HG03521 (cell line): Measurements from ENCODE around the gene SIGLEC15.
"Not testable (repeated sequence)": the region's sequence is repeated elsewhere in the genome, so short reads cannot be mapped to it uniquely, and the experiment has no call there.

ENCODE experiments used
- ATAC-seq: cut with Tn5 transposase; IDR thresholded peaks from one replicate; pipeline ENCODE4 v1.9.1; 2021; ENCODE audit warnings: mild to moderate bottlenecking, moderate library complexity; ENCODE audit not compliant: unreplicated experiment

Gene SIGLEC15

DNA sequence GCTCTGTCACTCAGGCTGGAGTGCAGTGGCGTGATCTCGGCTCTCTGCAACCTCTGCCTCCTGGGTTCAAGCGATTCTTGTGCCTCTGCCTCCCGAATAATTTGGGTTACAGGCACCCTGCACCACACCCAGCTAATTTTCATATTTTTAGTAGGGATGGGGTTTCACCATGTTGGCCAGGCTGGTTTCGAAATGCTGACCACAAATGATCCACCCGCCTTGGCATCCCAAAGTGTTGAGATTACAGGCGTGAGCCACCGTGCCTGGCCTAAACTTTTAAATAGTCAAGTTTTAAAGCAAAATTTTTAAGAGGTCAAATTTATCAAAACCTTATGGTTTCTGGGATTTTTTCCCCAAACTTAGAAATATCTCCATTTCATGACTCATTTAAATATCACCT, 6.7 kb upstream of the SIGLEC15 start:
- not testable (repeated sequence) for ATAC-seq

DNA sequence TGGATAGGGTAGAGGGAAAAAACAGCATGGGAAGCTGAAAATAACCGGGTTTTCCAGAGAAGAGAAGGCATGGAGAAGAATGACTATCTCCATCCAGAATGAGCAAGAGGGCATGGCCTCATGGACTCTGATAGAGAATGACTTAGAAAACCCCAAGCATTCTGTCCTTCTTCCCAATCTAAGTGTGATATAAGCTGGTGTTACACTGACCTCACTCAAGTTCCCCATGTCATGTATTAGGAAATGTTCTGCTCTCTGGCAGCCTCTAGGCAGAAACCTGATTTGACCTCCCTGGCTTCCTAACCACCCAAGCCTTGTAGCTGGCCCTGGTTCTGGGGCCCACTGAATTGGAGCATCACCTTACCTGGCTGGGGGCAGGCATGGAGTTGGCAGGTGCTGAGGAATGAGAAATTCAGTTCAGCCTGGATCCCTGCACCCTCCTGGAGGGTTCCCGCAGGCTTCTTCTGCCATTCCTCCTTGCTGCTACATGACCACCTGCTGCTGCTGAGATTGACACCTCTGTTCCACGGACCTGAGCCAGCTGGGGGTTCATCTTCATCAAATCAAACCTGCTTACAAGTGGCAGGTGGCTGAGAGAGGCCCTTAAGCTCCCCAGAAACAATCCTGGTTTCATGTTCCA, 5.2 kb upstream of the SIGLEC15 start:
- ATAC-seq, result no peak

DNA sequence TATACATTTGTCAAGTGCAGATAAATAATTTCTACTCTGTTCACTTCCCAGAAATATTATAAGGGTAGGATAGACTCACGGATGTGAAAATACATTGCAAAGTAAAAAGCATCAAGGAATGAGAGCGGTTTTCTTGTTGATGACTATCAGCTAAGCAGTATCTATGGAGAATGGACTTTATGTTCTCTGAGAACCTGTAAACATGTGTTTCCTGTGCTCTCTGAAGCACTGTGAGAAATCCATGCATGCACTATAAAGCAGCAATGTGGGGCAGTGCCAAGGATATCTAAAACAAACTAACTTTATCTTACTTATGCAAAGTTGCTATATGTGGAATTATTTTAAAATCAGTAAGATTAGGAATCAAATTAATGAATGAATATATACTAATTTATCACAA, 4.4 kb upstream of the SIGLEC15 start:
- ATAC-seq, result no peak

GRCh38 chr18:45821711-45822110, 3.8 kb upstream of the SIGLEC15 start:
- ATAC-seq, result no peak

DNA sequence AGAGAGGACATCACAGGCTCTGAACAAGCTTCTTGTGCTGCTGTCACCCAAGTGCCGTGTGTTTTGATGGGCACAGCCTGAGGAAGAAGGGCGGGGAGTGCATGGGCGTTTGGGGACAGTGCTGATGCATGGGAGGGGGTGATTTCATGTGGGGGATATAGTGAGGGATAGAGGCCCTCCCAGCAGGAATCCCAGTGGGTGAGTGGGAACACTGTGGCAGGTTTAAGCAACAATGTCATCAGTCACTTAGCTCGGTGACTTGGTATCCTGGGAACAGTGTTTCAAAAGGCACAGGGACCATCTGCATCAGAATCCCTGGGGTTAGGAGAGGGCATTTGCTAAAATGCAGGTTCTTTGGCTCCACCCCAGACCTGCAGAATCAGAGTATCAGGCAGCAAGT, 609 bp downstream of the SIGLEC15 start:
- no peak for ATAC-seq

DNA sequence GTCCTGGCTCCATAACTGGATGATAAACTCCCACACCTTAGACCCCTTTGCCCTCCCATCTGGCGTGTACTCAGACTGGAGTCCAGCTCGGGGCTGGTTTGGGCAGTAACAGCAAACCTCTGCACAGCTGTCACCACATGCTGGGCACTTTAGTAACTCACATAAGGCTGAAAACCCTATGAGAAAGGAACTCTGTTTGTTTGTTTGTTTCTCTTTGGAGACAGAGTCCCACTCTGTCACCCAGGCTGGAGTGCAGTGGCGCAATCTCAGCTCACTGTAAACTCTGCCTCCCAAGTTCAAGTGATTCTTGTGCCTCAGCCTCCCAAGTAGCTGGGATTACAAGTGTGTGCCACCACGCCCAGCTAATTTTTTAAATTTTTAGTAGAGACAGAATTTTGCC, 1.2 kb downstream of the SIGLEC15 start:
- not testable (repeated sequence) for ATAC-seq

- ATAC-seq, result no peak
Observed at GRCh38 chr18:45828917-45829811, 3.7 kb downstream of the SIGLEC15 start.

- no peak for ATAC-seq
Observed at GRCh38 chr18:45829855-45830254, 4.4 kb downstream of the SIGLEC15 start.

DNA sequence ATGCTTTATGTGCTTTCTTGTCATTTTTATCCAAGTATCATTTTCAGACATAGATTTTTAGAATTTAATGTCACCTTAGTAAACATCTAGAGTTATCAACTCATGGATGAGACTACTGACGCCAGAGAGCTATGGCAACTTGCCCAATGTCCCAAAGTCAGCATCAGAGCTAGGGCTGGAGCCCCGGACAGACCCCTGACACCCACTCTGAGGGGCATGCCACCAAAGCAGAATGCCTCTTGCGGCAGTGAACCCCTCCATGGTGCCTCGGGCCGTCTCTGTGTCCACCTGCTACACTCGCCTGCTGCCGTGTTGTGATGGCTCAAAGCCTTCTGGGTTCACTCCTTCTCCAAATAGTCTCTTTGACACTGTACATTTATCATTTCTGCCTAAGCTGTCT, 5.4 kb downstream of the SIGLEC15 start:
- no peak for ATAC-seq

DNA sequence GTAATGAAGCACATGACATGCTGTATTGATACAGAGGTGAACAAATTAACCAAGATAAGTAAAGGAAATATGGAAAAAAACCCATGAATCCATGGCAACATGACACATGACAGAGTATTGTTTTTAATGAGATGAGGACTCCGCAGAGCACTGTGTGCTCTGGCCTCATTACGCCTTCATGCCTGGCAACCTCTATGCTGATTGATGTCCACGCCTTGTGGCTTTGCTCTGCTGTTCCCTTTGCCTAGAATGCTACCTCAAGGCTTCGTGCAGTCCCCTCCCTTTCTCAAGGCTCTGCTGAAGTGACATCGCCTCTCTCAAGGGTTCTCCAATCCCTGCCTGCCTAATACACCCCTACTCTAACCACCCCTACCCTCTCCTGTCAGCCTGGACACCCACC, 8.4 kb downstream of the SIGLEC15 start:
- no peak for ATAC-seq

GRCh38 chr18:45834306-45834705, 8.8 kb downstream of the SIGLEC15 start:
- ATAC-seq, result no peak

DNA sequence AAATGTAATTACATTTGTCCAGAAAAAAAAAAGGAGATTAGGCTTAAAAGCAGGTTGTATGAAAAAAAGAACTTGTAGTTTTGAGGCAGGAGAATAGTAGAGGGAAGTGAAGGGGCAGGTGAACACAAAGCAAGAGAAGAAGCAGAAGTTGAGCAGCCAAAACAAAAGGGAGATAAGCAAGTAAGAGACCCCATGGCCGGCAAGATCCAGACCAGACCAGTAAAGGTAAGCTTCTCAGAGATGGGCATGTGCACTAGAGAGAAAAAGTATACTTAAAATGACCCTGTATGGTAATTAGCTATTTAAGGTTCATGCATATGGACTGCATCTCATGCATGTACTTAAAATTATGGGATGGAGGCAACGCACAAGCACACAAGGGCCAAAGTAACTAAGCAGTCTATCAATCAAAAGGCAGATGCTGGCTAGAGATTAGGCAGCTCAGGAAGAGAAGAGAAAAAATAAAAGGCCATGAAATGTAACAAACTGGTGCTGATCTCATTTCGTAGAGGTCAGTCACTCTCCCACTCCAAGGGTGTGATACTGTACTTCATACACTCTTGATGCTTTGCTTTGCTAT, 9.7 kb downstream of the SIGLEC15 start:
- no peak for ATAC-seq

GRCh38 chr18:45836242-45837205, 11.0 kb downstream of the SIGLEC15 start:
- ATAC-seq, result no peak

GRCh38 chr18:45837283-45838070, 12.0 kb downstream of the SIGLEC15 start:
- ATAC-seq, result no peak

- no peak for ATAC-seq
Observed at GRCh38 chr18:45838302-45839070, 13.0 kb downstream of the SIGLEC15 start.

DNA sequence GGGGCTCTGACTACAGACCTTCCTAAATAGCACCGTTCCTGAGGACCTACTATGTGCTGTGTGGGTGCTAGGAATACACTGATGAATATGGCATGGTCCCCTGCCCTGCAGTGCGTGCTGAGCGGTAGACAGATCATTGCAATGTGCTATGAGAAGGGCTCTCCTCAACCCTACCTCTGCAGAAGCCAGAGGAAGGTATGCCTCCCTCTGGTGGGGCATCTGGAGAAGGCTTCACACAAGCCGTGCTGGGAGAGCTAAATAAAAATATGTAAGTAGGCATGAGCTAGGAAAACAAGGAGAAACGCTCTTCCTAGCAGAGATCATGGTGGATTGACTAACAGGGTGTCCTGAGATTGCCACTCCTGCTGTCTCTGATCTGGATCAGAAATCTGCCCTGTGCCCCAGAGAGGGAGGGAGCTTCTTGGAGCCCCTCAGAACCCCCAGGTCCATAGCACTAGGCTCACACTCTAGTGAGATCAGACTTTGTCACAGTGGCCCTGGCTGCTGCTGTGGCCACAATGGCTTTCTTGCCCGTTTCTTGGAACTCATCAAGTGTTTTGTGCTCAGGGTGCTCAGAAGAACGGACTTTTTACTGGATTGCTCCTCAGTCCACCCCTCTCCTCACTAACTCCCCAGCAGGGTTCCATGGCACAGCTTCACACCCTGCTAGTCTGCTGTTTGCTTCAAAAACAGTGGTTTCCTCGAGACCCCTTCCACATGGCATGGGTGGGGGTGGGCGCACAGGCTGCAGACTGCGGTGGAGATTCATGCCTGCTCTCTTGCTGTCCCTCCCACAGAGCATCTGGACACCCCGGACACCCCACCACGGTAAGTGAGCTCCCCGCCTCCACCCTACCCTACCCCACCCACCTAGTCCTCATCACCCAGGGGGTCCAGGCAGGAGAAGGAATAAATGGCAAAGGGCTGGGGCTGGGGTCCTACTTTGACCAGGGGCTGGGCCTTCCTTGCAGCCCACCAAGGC, 14.2 kb downstream of the SIGLEC15 start:
- no peak for ATAC-seq

DNA sequence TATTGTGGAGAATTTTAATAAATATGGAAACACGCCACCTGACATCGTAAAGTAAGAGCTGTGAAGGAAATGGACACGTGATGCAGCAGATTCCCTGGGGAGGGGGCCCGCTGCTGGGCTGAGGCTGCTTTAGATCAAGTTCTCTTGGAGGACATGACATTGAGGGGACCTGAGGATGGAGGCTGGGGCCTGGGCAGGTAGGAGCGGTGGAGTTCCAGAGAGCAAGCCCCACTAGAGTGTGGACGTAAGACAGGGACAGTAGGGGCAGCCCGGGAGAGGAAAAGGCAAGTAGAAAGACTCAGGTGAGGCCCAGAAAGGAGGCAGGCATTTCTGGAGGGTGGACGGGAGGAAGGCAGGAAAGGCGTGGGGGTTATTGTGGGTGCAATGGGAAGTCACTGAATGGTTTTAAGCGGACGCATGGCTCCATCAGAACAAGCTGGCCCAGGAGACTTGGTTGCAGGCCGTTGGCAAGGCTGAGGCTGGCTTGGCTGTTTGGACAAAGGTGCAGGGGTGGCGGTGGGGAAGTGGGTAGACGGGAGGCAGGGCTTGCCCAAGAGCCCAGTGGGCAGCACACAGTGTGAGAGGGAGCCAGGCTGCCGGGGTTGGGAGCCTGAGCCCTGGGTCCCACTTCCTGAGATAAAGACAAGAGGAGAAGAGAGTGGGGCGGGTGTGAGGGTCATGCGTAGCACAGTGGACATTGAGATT, 15.7 kb downstream of the SIGLEC15 start:
- ATAC-seq, result no peak
